HG03457 (cell line): ENCODE measurements around the gene RNF227.

ENCODE experiments used
- ATAC-seq: cut with Tn5 transposase; IDR thresholded peaks from one replicate; pipeline ENCODE4 v1.9.1; 2021; ENCODE audit warnings: moderate number of reproducible peaks; ENCODE audit not compliant: unreplicated experiment

The RNF227 gene

GRCh38 chr17:7889166-7889955 is 26.7 kb downstream of the RNF227 start:
- no peak for ATAC-seq

- no peak for ATAC-seq
Measured at GRCh38 chr17:7888184-7888920, 27.7 kb downstream of the RNF227 start, which contains the start of gene CHD3. Gene CHD3, plus strand, starts transcription at chr17:7888789. Its CDS starts 212 bp downstream, at chr17:7889001.

- no peak for ATAC-seq
Measured at GRCh38 chr17:7887482-7888183, 28.5 kb downstream of the RNF227 start.

GRCh38 chr17:7887038-7887481 is 29.0 kb downstream of the RNF227 start:
- ATAC-seq = no peak

GRCh38 chr17:7886227-7887037 is 29.7 kb downstream of the RNF227 start:
- no peak for ATAC-seq

- no peak for ATAC-seq
Measured at GRCh38 chr17:7885367-7886226, 30.5 kb downstream of the RNF227 start.

GRCh38 chr17:7884581-7885366 is 31.3 kb downstream of the RNF227 start:
- no peak for ATAC-seq

- no peak for ATAC-seq
Measured at GRCh38 chr17:7883781-7884386, 32.2 kb downstream of the RNF227 start.

- no peak for ATAC-seq
Measured at GRCh38 chr17:7882629-7883028, 33.5 kb downstream of the RNF227 start.

- no peak for ATAC-seq
Measured at GRCh38 chr17:7882068-7882467, 34.0 kb downstream of the RNF227 start.

- ATAC-seq = no peak
Measured at GRCh38 chr17:7881276-7882054, 34.6 kb downstream of the RNF227 start.

GRCh38 chr17:7880076-7880868 is 35.8 kb downstream of the RNF227 start:
- no peak for ATAC-seq

GRCh38 chr17:7878234-7878633 is 37.9 kb downstream of the RNF227 start:
- ATAC-seq = no peak

- ATAC-seq = no peak
Measured at GRCh38 chr17:7875804-7876370, 40.2 kb downstream of the RNF227 start.

- ATAC-seq = no peak
Measured at GRCh38 chr17:7873051-7873450, 43.0 kb downstream of the RNF227 start.

- ATAC-seq = no peak
Measured at GRCh38 chr17:7867881-7868329, 48.2 kb downstream of the RNF227 start.
